ENCODE measurements around the gene HHAT. TPM values are rescaled to one million over a fixed set of nuclear protein-coding genes. Genes with fewer than 3 reads are reported as not detected.

The HHAT gene
- polyA plus RNA-seq, 1 donor (not counting 4 experiments of a cell fraction or from before 2014, with no cell fraction given) = 3.8 TPM

DNA sequence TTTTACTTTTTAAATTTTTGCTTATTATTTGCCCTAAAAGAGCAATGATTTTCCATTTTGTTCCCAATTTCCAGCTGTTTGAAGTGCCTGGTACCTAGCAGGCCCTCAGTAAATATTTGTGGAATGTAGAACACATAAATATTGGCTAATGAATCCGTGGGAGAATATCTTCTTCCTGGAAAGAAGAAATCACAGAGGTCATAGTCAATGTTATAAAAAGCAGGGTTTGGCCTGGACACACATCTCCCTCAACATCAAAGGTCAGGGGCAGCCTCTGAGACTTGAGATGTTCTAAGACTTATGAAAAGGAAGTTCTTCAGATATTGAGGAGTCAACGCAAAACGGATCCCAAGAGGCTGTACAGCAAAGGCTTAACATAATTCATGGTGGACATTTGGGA, 358.1 kb downstream of the HHAT start:
- FAIRE-seq = no peak
- no peak overlapping the region for H2AFZ ChIP-seq (ENCODE audit: control insufficient read depth, low read length)
- H3K79me2 ChIP-seq (ENCODE audit: control insufficient read depth, insufficient read depth, low read length) = no peaks in the 10 kb centered on the region
- H3K9me1 ChIP-seq (ENCODE audit: control insufficient read depth, extremely low read depth, insufficient read depth, low read length) = no peaks in the 10 kb centered on the region
- dilution Hi-C loops (cut with MboI; ENCODE audit: extremely low pct_ligation_motif_present, low sequenced_read_pairs) = no loop called here
- H3K36me3 ChIP-seq (ENCODE audit: control insufficient read depth in 2 of 2, extremely low read depth in 1 of 2, insufficient read depth in 2 of 2, low read length in 2 of 2) = no peaks in the 10 kb centered on the region
- TF ChIP-seq, protein P1, sequence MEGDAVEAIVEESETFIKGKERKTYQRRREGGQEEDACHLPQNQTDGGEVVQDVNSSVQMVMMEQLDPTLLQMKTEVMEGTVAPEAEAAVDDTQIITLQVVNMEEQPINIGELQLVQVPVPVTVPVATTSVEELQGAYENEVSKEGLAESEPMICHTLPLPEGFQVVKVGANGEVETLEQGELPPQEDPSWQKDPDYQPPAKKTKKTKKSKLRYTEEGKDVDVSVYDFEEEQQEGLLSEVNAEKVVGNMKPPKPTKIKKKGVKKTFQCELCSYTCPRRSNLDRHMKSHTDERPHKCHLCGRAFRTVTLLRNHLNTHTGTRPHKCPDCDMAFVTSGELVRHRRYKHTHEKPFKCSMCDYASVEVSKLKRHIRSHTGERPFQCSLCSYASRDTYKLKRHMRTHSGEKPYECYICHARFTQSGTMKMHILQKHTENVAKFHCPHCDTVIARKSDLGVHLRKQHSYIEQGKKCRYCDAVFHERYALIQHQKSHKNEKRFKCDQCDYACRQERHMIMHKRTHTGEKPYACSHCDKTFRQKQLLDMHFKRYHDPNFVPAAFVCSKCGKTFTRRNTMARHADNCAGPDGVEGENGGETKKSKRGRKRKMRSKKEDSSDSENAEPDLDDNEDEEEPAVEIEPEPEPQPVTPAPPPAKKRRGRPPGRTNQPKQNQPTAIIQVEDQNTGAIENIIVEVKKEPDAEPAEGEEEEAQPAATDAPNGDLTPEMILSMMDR (optimal IDR thresholded peaks at IDR 0.05 in 1 of 3, IDR thresholded peaks at IDR 0.05 in 1 of 3, conservative IDR thresholded peaks at IDR 0.05 in 1 of 3; ENCODE audit: extremely low read depth in 1 of 3, insufficient read depth in 2 of 3, low read length in 3 of 3) = no peak
- TF ChIP-seq EZH2 (IDR thresholded peaks at IDR 0.05; ENCODE audit: low read length) = no peak
- no peak overlapping the region for H3K27ac ChIP-seq (ENCODE audit: control insufficient read depth, insufficient read depth, low read length)
- no peak overlapping the region for H3K9ac ChIP-seq (ENCODE audit: control insufficient read depth, extremely low read depth, insufficient read depth, low read length)
- H4K20me1 ChIP-seq (ENCODE audit: control insufficient read depth, extremely low read depth, insufficient read depth, low read length) = no peaks in the 10 kb centered on the region
- H3K4me2 ChIP-seq (ENCODE audit: control insufficient read depth, extremely low read depth, insufficient read depth, low read depth, low read length) = no peak overlapping the region
- no peak overlapping the region for H3K4me3 ChIP-seq (ENCODE audit: control insufficient read depth in 2 of 3, extremely low read depth in 1 of 3, insufficient read depth in 2 of 3, low read depth in 1 of 3, low read length in 3 of 3)
- H3K4me1 ChIP-seq (ENCODE audit: control insufficient read depth, extremely low read depth, insufficient read depth, low read length) = no peaks in the 10 kb centered on the region
- no peak for DNase-seq (ENCODE audit: low read depth, low spot score)
- no peaks in the 10 kb centered on the region for H3K27me3 ChIP-seq (ENCODE audit: control insufficient read depth, extremely low read depth, insufficient read depth, low read length)
- no peaks in the 10 kb centered on the region for H3K9me3 ChIP-seq (ENCODE audit: control insufficient read depth, low read depth, low read length)

DNA sequence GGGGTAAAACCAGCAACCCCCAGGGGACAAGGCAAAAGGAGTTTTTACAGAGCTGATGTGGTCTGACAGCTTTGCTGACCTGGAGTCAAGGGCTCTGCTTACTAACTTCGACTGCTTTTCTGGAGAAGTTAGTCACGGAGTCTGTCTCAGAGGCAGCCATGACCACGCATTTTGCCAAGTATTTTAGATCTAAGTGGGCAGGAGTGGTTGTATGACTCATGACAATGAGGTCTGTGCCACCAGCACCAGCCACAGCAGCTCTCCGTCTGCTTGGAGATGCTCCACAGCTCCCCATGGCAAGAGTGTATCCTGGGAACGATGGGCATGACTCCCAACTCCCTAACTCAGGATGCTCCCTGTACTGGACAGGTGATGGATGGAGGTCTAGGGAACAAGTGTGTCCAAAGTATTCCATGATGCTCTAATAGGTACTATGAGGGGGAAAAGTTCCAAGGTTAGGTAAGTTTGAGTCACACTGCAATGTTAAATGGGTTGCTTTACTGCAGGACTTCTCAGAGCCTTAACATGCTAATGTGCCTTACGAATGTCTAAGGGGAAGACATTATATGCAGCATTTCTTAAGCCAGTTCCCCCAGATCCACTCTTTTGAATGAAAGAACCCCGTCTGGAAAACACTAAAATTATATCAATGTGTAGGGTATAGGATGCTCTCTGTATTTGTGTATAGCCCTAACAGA, 359.0 kb downstream of the HHAT start:
- H3K9me3 ChIP-seq (ENCODE audit: control insufficient read depth, low read depth, low read length) = no peaks in the 10 kb centered on the region
- no peak for TF ChIP-seq EZH2 (IDR thresholded peaks at IDR 0.05; ENCODE audit: low read length)
- TF ChIP-seq, protein P1 (optimal IDR thresholded peaks at IDR 0.05 in 1 of 3, IDR thresholded peaks at IDR 0.05 in 1 of 3, conservative IDR thresholded peaks at IDR 0.05 in 1 of 3; ENCODE audit: extremely low read depth in 1 of 3, insufficient read depth in 2 of 3, low read length in 3 of 3) = no peak
- FAIRE-seq (no peak), DNase-seq (ENCODE audit: low read depth, low spot score) (no peak)
- H4K20me1 ChIP-seq (ENCODE audit: control insufficient read depth, extremely low read depth, insufficient read depth, low read length) = no peaks in the 10 kb centered on the region
- no peak overlapping the region for H3K4me2 ChIP-seq (ENCODE audit: control insufficient read depth, extremely low read depth, insufficient read depth, low read depth, low read length)
- dilution Hi-C loops (cut with MboI; ENCODE audit: extremely low pct_ligation_motif_present, low sequenced_read_pairs) = no loop called here
- no peaks in the 10 kb centered on the region for H3K4me1 ChIP-seq (ENCODE audit: control insufficient read depth, extremely low read depth, insufficient read depth, low read length)
- no peak overlapping the region for H3K4me3 ChIP-seq (ENCODE audit: control insufficient read depth in 2 of 3, extremely low read depth in 1 of 3, insufficient read depth in 2 of 3, low read depth in 1 of 3, low read length in 3 of 3)
- no peak overlapping the region for H3K9ac ChIP-seq (ENCODE audit: control insufficient read depth, extremely low read depth, insufficient read depth, low read length)
- H3K27ac ChIP-seq (ENCODE audit: control insufficient read depth, insufficient read depth, low read length) = no peak overlapping the region
- H3K9me1 ChIP-seq (ENCODE audit: control insufficient read depth, extremely low read depth, insufficient read depth, low read length) = no peaks in the 10 kb centered on the region
- H3K36me3 ChIP-seq (ENCODE audit: control insufficient read depth in 2 of 2, extremely low read depth in 1 of 2, insufficient read depth in 2 of 2, low read length in 2 of 2) = no peaks in the 10 kb centered on the region
- H2AFZ ChIP-seq (ENCODE audit: control insufficient read depth, low read length) = no peak overlapping the region
- no peaks in the 10 kb centered on the region for H3K79me2 ChIP-seq (ENCODE audit: control insufficient read depth, insufficient read depth, low read length)
- no peaks in the 10 kb centered on the region for H3K27me3 ChIP-seq (ENCODE audit: control insufficient read depth, extremely low read depth, insufficient read depth, low read length)
